NB4 (cell line): ENCODE measurements around the gene ASMTL.
"Not testable (repeated sequence)": the region's sequence is repeated elsewhere in the genome, so short reads cannot be mapped to it uniquely, and the experiment has no call there.

Experiments used
- DNase-seq: peaks from one replicate; pipeline ENCODE4 v3.0.0; 2010; ENCODE audit warnings: low read depth
- H3K4me3 ChIP-seq: one replicate; pipeline ENCODE4 v1.5.1; 2011; ENCODE audit warnings: mild to moderate bottlenecking, low read depth, low read length, moderate library complexity
- MYC ChIP-seq: IDR thresholded peaks from 2 replicates; pipeline ENCODE4 v1.6.1; 2011; ENCODE audit warnings: low read depth, low read length
- POLR2A ChIP-seq: IDR thresholded peaks from 2 replicates; pipeline ENCODE4 v1.6.1; 2011; ENCODE audit warnings: mild to moderate bottlenecking; ENCODE audit not compliant: insufficient read length; ENCODE audit errors: extremely low read depth
- TF ChIP-seq, protein P1 (sequence below): IDR thresholded peaks from 2 replicates; pipeline ENCODE4 v1.6.1; 2011; ENCODE audit warnings: low read depth, low read length
- TF ChIP-seq, protein P2 (sequence below): IDR thresholded peaks from one replicate; pipeline ENCODE4 v1.5.1; 2012; ENCODE audit warnings: low read depth, low read length

ASMTL gene

DNA sequence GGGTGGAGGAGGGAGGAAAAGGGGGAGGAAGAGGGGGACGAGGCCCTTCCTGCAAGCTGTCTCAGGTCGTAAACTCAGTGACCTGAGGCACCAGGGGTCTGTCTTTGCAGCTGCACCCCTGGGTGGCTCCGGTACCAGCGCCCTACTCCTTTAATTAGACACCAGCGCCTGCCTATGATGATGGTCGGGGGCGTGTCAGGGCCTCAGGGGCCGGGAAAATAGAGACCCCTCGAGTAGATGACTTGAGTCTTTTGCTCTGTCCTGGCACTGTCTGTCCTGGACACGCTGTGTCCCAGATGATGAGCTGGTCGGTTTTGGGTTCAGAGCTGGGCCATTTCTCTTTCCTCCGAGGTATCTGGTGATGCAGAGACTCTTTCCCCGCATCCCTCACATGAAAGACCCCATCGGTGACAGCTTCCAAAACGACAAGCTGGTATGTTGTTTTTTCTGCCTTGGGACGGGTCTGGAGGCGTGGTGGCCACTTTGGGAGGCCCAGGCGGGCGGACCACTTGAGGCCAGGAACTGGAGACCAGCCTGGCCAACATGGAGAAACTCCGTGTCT, 72.0 kb downstream of the ASMTL start:
- peak; percentile 33 for DNase-seq
- no peak overlapping the region for H3K4me3 ChIP-seq
- no peak for TF ChIP-seq MYC
- TF ChIP-seq, protein P1, sequence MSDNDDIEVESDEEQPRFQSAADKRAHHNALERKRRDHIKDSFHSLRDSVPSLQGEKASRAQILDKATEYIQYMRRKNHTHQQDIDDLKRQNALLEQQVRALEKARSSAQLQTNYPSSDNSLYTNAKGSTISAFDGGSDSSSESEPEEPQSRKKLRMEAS, result no peak
- TF ChIP-seq, protein P2, sequence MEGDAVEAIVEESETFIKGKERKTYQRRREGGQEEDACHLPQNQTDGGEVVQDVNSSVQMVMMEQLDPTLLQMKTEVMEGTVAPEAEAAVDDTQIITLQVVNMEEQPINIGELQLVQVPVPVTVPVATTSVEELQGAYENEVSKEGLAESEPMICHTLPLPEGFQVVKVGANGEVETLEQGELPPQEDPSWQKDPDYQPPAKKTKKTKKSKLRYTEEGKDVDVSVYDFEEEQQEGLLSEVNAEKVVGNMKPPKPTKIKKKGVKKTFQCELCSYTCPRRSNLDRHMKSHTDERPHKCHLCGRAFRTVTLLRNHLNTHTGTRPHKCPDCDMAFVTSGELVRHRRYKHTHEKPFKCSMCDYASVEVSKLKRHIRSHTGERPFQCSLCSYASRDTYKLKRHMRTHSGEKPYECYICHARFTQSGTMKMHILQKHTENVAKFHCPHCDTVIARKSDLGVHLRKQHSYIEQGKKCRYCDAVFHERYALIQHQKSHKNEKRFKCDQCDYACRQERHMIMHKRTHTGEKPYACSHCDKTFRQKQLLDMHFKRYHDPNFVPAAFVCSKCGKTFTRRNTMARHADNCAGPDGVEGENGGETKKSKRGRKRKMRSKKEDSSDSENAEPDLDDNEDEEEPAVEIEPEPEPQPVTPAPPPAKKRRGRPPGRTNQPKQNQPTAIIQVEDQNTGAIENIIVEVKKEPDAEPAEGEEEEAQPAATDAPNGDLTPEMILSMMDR, result no peak
- peak; percentile 7 for TF ChIP-seq POLR2A

DNA sequence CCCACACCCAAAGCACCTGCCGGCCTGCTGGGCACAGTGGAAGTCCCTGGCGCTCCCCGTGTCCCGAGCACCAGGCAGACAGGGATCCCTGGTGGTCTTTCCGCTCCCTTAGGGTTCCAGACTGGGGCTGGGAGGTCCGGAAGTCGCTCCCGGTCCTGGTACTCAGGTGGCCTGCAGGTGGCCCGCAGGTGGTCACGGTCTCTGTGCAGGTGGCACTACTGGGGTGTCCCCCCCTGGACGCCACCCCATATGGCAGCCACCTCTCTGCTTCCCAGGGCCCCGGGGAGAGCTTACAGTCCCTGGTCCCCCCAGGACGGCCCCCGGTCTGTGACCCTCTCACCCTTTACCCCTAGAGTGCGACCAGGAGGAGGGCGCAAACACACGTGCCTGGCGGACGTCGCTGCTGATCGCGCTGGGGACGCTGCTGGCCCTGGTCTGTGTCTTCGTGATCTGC, 74.4 kb downstream of the ASMTL start:
- DNase-seq, result no peak
- H3K4me3 ChIP-seq, result no peak overlapping the region
- TF ChIP-seq POLR2A (no peak), MYC (no peak)
- TF ChIP-seq, protein P2, result no peak
- TF ChIP-seq, protein P1, result no peak

DNA sequence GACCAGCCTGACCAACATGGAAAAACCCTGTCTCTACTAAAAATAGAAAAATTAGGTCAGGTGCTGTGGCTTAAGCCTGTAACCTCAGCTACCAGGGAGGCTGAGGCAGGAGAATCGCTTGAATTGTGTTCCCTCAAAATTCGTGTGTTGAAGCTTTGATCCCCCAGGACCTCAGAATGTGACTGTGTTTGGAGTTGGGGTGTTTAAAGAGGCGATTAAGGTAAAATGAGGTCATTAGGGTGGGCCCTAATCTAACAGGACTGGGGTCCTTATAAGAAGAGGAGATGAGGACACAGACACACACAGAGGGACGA, 84.4 kb downstream of the ASMTL start:
- no peak overlapping the region for H3K4me3 ChIP-seq
- DNase-seq, result no peak
- TF ChIP-seq MYC (no peak), POLR2A (no peak)
- TF ChIP-seq, protein P1, result no peak
- TF ChIP-seq, protein P2, result no peak

DNA sequence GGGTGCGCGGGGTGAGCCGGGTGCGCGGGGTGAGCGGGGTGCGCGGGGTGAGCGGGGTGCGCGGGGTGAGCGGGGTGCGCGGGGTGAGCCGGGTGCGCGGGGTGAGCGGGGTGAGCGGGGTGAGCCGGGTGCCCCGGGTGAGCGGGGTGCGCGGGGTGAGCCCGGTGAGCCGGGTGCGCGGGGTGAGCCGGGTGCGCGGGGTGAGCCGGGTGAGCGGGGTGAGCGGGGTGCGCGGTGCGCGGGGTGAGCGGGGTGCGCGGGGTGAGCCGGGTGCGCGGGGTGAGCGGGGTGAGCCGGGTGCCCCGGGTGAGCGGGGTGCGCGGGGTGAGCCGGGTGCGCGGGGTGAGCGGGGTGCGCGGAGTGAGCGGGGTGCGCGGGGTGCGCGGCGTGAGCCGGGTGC, 86.3 kb downstream of the ASMTL start:
- not testable (repeated sequence) for DNase-seq, H3K4me3 ChIP-seq

DNA sequence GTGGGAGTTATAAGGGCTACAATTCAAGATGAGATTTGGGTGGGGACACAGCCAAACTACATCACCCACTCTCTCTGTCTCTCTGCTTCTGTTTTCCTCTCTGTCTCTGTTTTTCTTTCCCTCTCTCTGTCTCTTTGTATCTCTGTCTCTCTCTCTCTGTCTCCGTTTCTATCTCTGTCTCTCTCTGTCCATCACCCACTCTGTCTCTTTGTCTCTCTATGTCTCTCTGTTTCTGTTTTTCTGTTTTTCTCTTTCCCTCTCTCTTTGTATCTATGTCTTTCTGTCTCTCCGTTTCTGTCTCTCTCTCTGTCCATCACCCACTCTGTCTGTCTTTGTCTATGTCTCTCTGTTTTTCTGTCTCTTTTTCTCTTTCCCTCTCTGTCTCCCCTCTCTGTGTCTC, 90.8 kb downstream of the ASMTL start:
- TF ChIP-seq POLR2A (no peak), MYC (no peak)
- TF ChIP-seq, protein P2, result no peak
- TF ChIP-seq, protein P1, result no peak
- DNase-seq, result no peak
- H3K4me3 ChIP-seq, result no peak overlapping the region

DNA sequence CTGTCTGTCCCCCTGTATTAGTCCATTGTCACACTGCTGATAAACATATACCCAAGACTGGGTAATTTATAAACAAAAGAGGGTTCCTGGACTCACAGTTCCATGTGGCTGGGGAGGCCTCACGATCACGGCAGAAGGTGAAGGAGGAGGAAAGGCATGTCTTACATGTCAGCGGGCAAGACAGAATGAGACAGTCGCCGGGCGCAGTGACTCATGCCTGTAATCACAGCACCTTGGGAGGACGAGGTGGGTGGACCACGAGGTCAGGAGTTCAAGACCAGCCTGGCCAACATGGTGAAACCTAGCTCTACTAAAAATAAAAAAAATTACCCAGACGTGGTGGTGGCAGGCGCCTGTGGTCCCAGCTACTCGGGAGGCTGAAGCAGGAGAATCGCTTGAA, 91.4 kb downstream of the ASMTL start:
- TF ChIP-seq MYC, result no peak
- TF ChIP-seq, protein P1, result no peak
- TF ChIP-seq, protein P2, result no peak
- no peak for TF ChIP-seq POLR2A
- DNase-seq, result no peak
- no peak overlapping the region for H3K4me3 ChIP-seq
